GM12874 (cell line): Measurements from ENCODE around the gene PIP4K2A.

Source experiments
- TF ChIP-seq, protein P1 (sequence below): IDR thresholded peaks from 2 replicates; pipeline ENCODE4 v1.5.1; 2011; ENCODE audit warnings: low read depth, mild to moderate bottlenecking, control low read depth, low read length, moderate library complexity; ENCODE audit not compliant: insufficient read depth

Gene PIP4K2A

DNA sequence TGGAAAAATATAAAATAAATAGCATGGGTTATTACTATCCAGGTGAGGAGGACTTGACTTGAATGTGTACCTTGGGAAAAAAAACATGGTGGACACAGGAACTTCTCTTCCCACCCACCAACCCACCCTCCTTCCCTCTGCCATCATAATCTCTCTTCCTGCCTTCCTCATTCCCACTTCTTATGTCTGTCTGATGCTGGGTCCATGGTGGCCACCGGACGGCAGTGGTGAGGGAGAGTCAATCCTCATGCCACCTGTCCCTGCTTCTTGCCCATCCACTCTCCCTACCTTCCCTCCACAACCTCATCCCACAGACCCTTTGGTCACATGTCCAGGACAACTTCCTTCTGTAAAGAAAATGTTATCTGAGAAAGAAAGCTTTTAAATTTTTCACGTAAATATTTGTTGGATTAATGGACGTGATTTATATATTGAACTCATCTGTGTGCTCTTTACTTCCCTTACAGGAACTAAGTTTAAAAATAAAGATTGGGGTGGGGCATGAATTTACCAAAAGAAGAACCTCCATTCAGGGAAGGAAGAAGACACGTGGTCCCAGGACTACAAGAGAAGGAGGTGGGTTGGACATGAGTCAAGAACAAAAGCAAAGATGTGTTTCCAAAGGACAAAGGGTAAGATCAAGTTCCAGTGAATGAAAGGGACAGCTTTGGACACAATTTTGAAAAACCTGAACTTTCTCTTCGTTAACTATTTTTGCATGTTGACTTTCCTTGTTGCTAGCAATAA, 104.5 kb downstream of the PIP4K2A start:
- TF ChIP-seq, protein P1, sequence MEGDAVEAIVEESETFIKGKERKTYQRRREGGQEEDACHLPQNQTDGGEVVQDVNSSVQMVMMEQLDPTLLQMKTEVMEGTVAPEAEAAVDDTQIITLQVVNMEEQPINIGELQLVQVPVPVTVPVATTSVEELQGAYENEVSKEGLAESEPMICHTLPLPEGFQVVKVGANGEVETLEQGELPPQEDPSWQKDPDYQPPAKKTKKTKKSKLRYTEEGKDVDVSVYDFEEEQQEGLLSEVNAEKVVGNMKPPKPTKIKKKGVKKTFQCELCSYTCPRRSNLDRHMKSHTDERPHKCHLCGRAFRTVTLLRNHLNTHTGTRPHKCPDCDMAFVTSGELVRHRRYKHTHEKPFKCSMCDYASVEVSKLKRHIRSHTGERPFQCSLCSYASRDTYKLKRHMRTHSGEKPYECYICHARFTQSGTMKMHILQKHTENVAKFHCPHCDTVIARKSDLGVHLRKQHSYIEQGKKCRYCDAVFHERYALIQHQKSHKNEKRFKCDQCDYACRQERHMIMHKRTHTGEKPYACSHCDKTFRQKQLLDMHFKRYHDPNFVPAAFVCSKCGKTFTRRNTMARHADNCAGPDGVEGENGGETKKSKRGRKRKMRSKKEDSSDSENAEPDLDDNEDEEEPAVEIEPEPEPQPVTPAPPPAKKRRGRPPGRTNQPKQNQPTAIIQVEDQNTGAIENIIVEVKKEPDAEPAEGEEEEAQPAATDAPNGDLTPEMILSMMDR, result no peak

GRCh38 chr10:22609251-22609650, 105.1 kb downstream of the PIP4K2A start:
- TF ChIP-seq, protein P1, result no peak

GRCh38 chr10:22607261-22607660, 107.1 kb downstream of the PIP4K2A start:
- TF ChIP-seq, protein P1, result no peak

GRCh38 chr10:22606164-22606614, 108.2 kb downstream of the PIP4K2A start:
- TF ChIP-seq, protein P1, result no peak

DNA sequence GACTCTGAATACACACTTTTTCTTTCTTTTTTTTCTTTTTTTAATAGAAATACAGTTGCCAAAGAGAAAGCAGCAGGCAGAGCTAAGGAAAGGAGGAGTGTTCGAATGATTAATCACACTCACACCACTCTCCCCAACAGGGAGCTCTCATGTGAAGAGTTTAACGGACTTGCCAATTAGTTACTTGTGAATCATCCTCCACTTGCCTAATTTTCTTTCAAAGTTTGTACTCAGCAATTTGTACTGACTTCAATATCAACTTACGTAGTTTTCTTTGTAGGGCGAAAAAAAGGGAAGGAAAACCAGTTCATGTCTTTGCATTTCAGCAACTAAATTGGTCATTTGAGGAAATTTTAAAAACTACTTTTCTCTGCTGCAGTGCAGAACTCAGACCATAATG, 109.2 kb downstream of the PIP4K2A start:
- TF ChIP-seq, protein P1, result no peak

DNA sequence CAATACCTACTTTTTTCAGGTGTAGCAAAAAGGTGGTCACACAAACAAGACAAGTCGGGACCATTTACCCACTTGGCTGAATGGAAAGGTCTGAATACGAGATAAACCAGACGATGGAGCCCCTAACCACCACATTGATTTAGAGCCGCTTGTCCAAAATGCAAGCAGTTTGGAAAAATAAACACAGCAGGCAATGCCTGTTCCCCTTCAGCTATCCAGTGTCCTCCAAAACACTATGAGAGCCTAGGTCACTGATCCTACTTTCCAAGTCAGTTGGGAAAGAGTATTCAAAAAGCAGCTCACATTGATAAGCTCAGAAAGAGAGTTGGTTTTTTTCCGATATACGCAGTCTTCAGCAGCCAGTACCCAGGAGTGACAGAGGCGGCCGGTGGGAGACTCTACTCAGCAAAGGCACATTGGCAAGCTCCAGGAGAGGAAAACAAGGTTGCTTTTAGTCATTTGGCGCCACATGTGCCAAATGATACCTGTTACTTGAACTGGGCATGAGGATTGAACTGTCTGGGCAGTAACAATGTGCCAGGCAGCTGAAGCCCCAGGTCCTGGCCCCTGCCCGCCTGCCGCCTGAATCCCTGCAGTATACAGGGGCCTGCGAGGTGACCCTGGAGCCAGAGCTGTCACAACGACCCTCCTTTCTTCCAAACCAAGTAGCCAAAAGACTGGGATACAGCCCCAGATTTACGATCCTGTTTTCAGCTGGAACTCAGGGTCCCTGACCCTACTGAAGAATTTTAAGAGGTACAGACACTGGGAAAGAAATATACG, 109.8 kb downstream of the PIP4K2A start:
- TF ChIP-seq, protein P1, result no peak

DNA sequence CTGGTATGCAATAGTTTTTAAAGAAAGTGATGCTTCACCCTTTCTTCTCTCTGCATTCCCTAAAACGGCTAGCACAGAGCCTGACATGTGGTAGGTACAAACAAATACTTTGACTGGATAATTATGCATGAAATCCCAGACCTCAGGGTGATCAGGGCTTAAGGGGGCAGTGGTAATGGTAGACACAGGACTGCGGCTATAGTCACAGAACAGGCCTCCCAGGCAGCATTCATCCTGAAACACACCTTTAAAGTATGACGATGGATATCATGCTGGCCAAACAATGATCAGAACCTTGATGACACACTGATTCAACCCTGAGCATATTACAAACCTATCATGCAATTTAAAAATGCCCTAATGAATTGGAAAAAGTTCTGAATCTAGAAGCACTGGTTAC, 110.8 kb downstream of the PIP4K2A start:
- TF ChIP-seq, protein P1, result no peak
